MM.1S (cell line): ENCODE results near the gene KYAT1.

Experiments used
- DNase-seq: peaks from one replicate; pipeline ENCODE4 v3.0.0-alpha.2; 2015
- H2AFZ ChIP-seq: fragments of 300-600 bp; sonication (generic); 2 replicates; pipeline ENCODE4 v1.6.0; 2016; ENCODE audit warnings: antibody characterized with exemption, low read length
- H3F3A ChIP-seq: fragments of 300-600 bp; sonication (generic); 2 replicates; pipeline ENCODE4 v1.6.1; 2016; ENCODE audit warnings: mild to moderate bottlenecking, antibody characterized with exemption, low read length, moderate library complexity, mixed read lengths; ENCODE audit not compliant: insufficient read depth
- H3K27ac ChIP-seq: fragments of 300-600 bp; sonication (generic); 2 replicates; pipeline ENCODE4 v1.5.1; 2016; ENCODE audit warnings: mild to moderate bottlenecking, low read length
- H3K27me3 ChIP-seq: fragments of 300-600 bp; sonication (generic); replicated peaks from 2 replicates; pipeline ENCODE4 v1.6.0; 2016; ENCODE audit warnings: low read length; ENCODE audit not compliant: insufficient read depth
- H3K36me3 ChIP-seq: fragments of 300-600 bp; sonication (generic); replicated peaks from 2 replicates; pipeline ENCODE4 v1.6.1; 2016; ENCODE audit warnings: mild to moderate bottlenecking, low read length, mixed read lengths; ENCODE audit not compliant: insufficient read depth
- H3K4me1 ChIP-seq: fragments of 300-600 bp; sonication (generic); 2 replicates; pipeline ENCODE4 v1.6.1; 2016; ENCODE audit warnings: low read length, mixed read lengths
- H3K4me2 ChIP-seq: fragments of 300-600 bp; sonication (generic); 2 replicates; pipeline ENCODE4 v1.6.0; 2016; ENCODE audit warnings: low read depth, low read length
- H3K4me3 ChIP-seq: fragments of 300-600 bp; sonication (generic); 2 replicates; pipeline ENCODE4 v1.5.1; 2016; ENCODE audit warnings: low read length, mixed read lengths
- H3K79me2 ChIP-seq: fragments of 300-600 bp; sonication (generic); 2 replicates; pipeline ENCODE4 v1.6.1; 2016; ENCODE audit warnings: mixed run types, low read length, mixed read lengths
- H3K9ac ChIP-seq: fragments of 300-600 bp; sonication (generic); 2 replicates; pipeline ENCODE4 v1.6.1; 2016; ENCODE audit warnings: low read length, mixed read lengths
- H3K9me2 ChIP-seq: fragments of 300-600 bp; sonication (generic); replicated peaks from 2 replicates; pipeline ENCODE4 v1.6.1; 2016; ENCODE audit warnings: mild to moderate bottlenecking, low read length, mixed read lengths; ENCODE audit not compliant: insufficient read depth
- H3K9me3 ChIP-seq: fragments of 300-600 bp; sonication (generic); replicated peaks from 2 replicates; pipeline ENCODE4 v1.6.1; 2016; ENCODE audit warnings: mild to moderate bottlenecking, low read length, mixed read lengths; ENCODE audit not compliant: insufficient read depth
- H4K20me1 ChIP-seq: fragments of 300-600 bp; sonication (generic); 2 replicates; pipeline ENCODE4 v1.6.1; 2016; ENCODE audit warnings: mild to moderate bottlenecking, low read length, moderate library complexity, mixed read lengths; ENCODE audit not compliant: insufficient read depth
- EZH2 ChIP-seq: fragments of 300-600 bp; sonication (generic); optimal IDR thresholded peaks from 2 replicates; pipeline ENCODE3; 2017; ENCODE audit warnings: low read depth, mild to moderate bottlenecking, antibody characterized with exemption, low read length, mixed read lengths
- EZH2phosphoT487 ChIP-seq: fragments of 300-600 bp; sonication (generic); IDR thresholded peaks from 2 replicates; pipeline ENCODE4 v1.6.1; 2018; ENCODE audit warnings: antibody characterized with exemption, low read length
- TF ChIP-seq, protein P1 (sequence below): fragments of 300-600 bp; sonication (generic); IDR thresholded peaks from 2 replicates; pipeline ENCODE4 v1.5.1; 2016; ENCODE audit warnings: antibody characterized with exemption, low read length, mixed read lengths

The KYAT1 gene

GRCh38 chr9:128828267-128828666 lies 53.5 kb downstream of the KYAT1 start:
- Histone ChIP-seq H3K4me2 (peak overlapping the region; percentile 96), H3K4me1 (0 out of 2 replicates have a peak, but pooled peaks cover 4% of the 10 kb centered on the region), H3K9ac (no peak overlapping the region; the same call in 1 of the 2 replicates), H3F3A (peaks cover 6% of the 10 kb centered on the region; the same call in 1 of the 2 replicates), H3K79me2 (peaks cover 24% of the 10 kb centered on the region), H3K36me3 (no peaks in the 10 kb centered on the region; the same call in 1 of the 2 replicates), H3K4me3 (peak overlapping the region; percentile 92), H3K27ac (no peak overlapping the region), H3K27me3 (no peaks in the 10 kb centered on the region), H3K9me2 (no peaks in the 10 kb centered on the region), H4K20me1 (no peaks in the 10 kb centered on the region), H3K9me3 (no peaks in the 10 kb centered on the region), H2AFZ (no peak overlapping the region)
- TF ChIP-seq EZH2 (no peak), EZH2phosphoT487 (no peak)
- TF ChIP-seq, protein P1, sequence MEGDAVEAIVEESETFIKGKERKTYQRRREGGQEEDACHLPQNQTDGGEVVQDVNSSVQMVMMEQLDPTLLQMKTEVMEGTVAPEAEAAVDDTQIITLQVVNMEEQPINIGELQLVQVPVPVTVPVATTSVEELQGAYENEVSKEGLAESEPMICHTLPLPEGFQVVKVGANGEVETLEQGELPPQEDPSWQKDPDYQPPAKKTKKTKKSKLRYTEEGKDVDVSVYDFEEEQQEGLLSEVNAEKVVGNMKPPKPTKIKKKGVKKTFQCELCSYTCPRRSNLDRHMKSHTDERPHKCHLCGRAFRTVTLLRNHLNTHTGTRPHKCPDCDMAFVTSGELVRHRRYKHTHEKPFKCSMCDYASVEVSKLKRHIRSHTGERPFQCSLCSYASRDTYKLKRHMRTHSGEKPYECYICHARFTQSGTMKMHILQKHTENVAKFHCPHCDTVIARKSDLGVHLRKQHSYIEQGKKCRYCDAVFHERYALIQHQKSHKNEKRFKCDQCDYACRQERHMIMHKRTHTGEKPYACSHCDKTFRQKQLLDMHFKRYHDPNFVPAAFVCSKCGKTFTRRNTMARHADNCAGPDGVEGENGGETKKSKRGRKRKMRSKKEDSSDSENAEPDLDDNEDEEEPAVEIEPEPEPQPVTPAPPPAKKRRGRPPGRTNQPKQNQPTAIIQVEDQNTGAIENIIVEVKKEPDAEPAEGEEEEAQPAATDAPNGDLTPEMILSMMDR: no peak
- no peak for DNase-seq

DNA sequence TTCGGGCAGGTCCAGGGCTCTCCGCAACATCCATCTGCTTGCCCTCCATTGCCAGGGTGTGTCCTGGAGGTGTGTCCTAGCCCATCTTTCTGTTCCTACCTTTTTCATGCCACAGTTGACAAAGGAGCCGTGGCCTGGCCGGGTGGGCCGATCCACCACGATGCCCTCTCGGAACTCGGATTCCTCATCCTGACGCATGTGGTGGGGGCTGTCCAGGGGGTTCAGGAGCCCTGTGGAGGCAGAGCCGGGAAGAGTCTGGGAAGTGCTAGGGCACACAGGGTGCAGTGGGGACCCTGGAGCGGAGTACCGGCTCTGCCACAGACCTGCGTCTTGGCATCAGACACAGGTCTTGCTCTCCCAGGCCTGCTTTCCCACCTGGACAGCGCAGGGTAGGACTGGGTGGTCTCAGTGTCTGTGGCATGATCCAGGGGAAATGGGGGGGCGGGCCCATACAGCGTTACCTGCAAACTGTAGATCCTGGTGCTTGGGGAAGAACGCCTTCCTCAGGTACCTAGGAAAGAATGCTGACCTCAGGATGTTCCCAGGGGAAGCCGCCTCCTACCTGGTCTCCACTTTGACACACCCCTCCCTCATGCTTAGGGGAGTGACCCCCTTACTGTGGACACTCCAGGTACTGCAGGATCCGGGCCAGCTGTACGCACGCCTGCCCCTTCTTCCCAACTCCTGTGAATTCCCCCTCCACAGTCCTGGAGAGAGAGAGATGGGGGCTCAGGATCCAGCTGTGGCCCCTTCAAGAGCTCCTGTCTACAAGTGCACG lies 55.6 kb downstream of the KYAT1 start:
- Histone ChIP-seq H3K9ac (no peak overlapping the region), H3K4me2 (no peak overlapping the region), H3K9me2 (no peaks in the 10 kb centered on the region), H3K27me3 (no peaks in the 10 kb centered on the region), H3K9me3 (no peaks in the 10 kb centered on the region), H3K27ac (no peak overlapping the region), H3K4me1 (0 out of 2 replicates have a peak, but pooled peaks cover 4% of the 10 kb centered on the region), H3F3A (peaks cover 6% of the 10 kb centered on the region; the same call in 1 of the 2 replicates), H3K4me3 (no peak overlapping the region), H4K20me1 (no peaks in the 10 kb centered on the region), H3K36me3 (no peaks in the 10 kb centered on the region; the same call in 1 of the 2 replicates), H2AFZ (no peak overlapping the region), H3K79me2 (peaks cover 24% of the 10 kb centered on the region)
- DNase-seq: no peak
- no peak for TF ChIP-seq EZH2
- TF ChIP-seq, protein P1: peak; percentile 8; the same call in 1 of the 2 replicates
- TF ChIP-seq EZH2phosphoT487: no peak

- Histone ChIP-seq H3K27ac (no peak overlapping the region), H3K79me2 (peaks cover 27% of the 10 kb centered on the region), H3K27me3 (no peaks in the 10 kb centered on the region), H3K9me3 (no peaks in the 10 kb centered on the region), H3K36me3 (no peaks in the 10 kb centered on the region; the same call in 1 of the 2 replicates), H3K4me1 (no peaks in the 10 kb centered on the region), H4K20me1 (no peaks in the 10 kb centered on the region), H3K4me3 (no peak overlapping the region), H2AFZ (no peak overlapping the region), H3K9me2 (no peaks in the 10 kb centered on the region), H3F3A (peaks cover 2% of the 10 kb centered on the region; the same call in 1 of the 2 replicates), H3K9ac (no peak overlapping the region), H3K4me2 (no peak overlapping the region)
- DNase-seq: no peak
- TF ChIP-seq EZH2phosphoT487: no peak
- TF ChIP-seq, protein P1: no peak
- no peak for TF ChIP-seq EZH2
Observed at GRCh38 chr9:128824911-128825310, 56.8 kb downstream of the KYAT1 start.
